Muscle layer of colon (tissue), 2 donors: ENCODE data around the gene CHRND.

Experiments used
- H3K27ac ChIP-seq: one replicate; pipeline ENCODE4 v1.7.0; 2013; ENCODE audit warnings: low read depth, mild to moderate bottlenecking, low read length, moderate library complexity
- H3K27me3 ChIP-seq, 2 donors: one replicate each; pipeline ENCODE4 v1.7.0; 2013; ENCODE audit warnings: low read length in 2 of 2, mild to moderate bottlenecking in 2 of 2; ENCODE audit not compliant: insufficient read depth in 2 of 2, control insufficient read depth in 1 of 2
- H3K36me3 ChIP-seq: one replicate; pipeline ENCODE4 v1.7.0; 2013; ENCODE audit warnings: mild to moderate bottlenecking, low read length; ENCODE audit not compliant: insufficient read depth
- H3K4me1 ChIP-seq: one replicate; pipeline ENCODE4 v1.7.0; 2013; ENCODE audit warnings: mild to moderate bottlenecking, low read length; ENCODE audit not compliant: insufficient read depth
- H3K4me3 ChIP-seq, 2 donors: one replicate each; pipeline ENCODE4 v1.7.0; 2013; ENCODE audit warnings: low read length in 2 of 2, low read depth in 1 of 2, mild to moderate bottlenecking in 1 of 2, moderate library complexity in 1 of 2
- H3K9ac ChIP-seq: one replicate; pipeline ENCODE4 v1.7.0; 2013; ENCODE audit warnings: low read length
- H3K9me3 ChIP-seq: one replicate; pipeline ENCODE4 v1.7.0; 2013; ENCODE audit warnings: mild to moderate bottlenecking, low read length
- donor health status: abdominal sarcoma.
- donor health status: Adenocarcinoma of cecum.

The CHRND gene

DNA sequence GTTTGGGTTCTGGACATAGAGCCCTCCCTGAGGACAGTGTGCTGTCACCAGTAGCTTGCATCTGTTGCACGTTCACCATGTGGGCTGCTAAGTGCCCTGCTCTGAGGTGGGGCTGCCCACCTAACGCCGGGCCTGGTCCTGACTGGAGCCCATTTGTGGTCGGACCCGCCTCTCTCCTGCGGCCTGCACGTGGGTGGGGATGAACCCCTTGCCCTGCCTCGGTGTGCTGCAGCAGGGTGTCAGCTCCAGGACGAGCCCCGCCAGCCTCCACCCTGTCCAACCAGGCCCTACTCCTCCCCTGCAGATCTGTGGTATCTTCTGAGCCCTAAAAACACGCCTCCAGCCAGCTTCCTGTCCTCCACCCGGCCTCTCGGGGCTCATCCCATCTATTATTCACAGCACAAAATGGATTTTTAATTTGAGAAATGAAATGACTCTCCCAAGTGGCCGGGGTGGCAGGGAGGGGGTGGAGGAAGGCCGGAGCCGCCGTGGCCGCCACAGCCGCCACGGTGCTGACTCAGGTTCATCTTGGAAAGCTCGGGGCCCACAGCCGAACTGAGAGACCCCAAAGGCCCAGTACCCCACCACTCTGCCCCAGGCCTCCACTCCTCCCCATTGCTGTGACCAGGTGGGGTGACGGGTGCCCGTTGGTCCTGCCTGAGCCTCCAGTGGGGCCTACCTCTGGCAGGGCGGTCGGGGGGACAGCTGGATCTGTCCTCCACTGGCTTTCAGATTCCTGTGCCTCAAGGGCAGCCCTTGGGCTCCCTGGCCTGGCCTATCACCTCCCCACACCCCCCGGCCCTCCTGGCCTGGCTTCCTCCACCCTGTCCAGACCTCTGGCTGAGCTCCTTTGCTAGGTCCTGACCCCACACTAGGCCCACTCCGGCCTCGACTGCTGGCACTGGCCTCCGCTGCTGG, 35.5 kb upstream of the CHRND start:
- Histone ChIP-seq H3K9ac (no peak overlapping the region), H3K27ac (no peak overlapping the region), H3K27me3 (peaks cover 0 to 37% of the 10 kb centered on the region in 2 donors), H3K36me3 (no peaks in the 10 kb centered on the region), H3K9me3 (no peaks in the 10 kb centered on the region), H3K4me3 (no peak overlapping the region), H3K4me1 (no peaks in the 10 kb centered on the region)

DNA sequence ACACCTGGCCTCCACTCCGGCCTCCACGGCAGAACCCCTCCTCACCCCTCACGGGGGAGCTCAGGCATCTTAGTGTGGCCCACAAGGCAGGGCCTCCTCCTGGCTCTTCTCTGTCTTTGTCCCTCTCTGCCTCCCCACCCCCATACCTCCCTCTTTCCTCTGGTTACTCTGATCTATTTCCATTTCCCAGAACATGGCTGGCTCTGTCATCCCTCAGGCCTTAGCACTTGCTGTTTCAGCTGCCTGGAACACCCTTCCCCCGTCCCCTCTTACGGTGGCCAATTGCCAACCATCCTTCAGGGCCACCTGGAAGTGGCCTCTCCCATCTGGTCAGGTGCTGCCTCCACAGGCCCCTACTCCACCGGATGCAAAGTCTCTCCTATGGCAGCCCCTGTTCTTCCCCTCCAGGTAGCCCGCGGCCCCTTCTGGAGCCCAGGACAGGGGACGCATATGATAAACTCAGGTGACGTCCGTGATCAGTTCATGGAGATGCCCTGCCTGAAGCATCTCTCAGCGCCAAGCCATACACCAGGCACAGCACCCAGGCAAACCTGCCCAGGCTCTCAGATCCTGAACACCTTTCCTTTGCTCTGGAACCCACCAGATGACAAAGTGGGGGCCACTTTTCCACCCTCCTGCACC, 34.7 kb upstream of the CHRND start:
- H3K27ac ChIP-seq, result no peak overlapping the region
- no peaks in the 10 kb centered on the region for H3K9me3 ChIP-seq
- no peak overlapping the region for H3K4me3 ChIP-seq
- no peaks in the 10 kb centered on the region for H3K36me3 ChIP-seq
- no peak overlapping the region for H3K9ac ChIP-seq
- H3K4me1 ChIP-seq, result no peaks in the 10 kb centered on the region
- peaks cover 0 to 29% of the 10 kb centered on the region in 2 donors for H3K27me3 ChIP-seq

DNA sequence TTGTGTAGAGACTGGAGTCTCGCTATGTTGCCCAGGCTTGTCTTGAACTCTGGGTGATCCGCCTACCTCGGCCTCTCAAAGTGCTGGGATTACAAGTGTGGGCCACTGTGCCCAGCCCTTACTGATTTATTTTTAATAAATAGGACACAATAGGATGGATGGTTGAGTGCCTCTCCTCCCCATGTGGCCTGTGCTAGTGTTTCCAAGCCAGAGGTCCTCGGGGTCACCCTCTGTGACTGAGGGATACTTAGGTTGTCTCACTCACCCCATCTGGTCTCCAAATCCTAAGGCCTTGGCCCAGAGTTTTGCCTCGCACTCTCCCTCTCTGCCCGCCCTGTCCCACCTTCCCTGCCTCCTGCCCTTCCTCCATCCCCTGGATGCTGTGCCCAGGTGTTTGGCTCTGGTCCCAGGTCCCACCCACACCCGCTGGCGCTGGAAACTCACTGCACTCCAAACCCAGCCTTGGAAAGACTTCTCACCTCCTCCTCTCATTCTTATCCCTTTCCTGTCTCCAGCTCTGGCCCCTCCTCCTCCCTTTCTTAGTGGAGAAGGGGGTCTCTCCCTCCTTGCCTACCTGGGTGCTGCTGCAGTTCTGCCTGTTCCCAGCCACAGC, 33.6 kb upstream of the CHRND start:
- H3K9me3 ChIP-seq, result no peaks in the 10 kb centered on the region
- H3K27me3 ChIP-seq, result peaks cover 0 to 21% of the 10 kb centered on the region in 2 donors
- H3K4me1 ChIP-seq, result no peaks in the 10 kb centered on the region
- no peaks in the 10 kb centered on the region for H3K36me3 ChIP-seq
- no peak overlapping the region for H3K9ac ChIP-seq
- H3K27ac ChIP-seq, result no peak overlapping the region
- H3K4me3 ChIP-seq, result no peak overlapping the region

DNA sequence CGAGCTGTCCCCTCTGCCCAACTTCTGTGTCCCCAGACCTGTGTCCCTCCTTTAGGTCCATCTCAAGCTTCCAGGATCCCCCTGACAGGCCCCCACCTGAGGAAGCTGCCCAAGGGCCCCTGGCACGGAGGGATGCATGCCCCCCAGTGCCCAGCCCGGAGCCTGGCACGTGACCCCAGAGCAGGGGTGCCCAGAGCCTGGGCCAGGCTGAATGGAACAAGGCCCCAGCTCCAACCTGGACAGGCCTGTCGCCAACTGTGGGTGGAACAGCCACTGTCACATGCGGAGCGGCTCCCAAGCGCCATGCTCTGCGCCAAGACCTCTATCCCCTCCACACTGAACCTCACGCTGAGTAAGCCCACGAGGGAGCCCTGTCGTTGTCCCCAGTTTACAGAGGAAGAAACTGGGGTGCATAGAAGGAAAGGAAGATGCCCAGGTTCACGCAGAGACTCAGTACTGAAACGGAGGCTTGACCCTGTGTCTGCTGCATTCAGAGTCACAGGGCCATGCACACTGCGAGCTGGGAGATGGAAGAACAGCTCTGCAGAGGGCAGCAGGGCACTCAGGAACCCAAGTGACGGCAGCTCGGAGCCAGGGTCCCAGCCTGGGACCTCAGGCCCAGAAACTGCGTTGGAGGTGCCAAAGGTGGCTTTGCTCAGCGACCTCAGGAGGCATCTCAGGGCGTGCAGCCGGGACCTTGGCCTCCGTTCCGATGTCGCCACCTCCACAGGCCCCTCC, 32.8 kb upstream of the CHRND start:
- Histone ChIP-seq H3K9ac (no peak overlapping the region), H3K27ac (no peak overlapping the region), H3K4me1 (no peaks in the 10 kb centered on the region), H3K36me3 (no peaks in the 10 kb centered on the region), H3K27me3 (peaks cover 0 to 17% of the 10 kb centered on the region in 2 donors), H3K9me3 (no peaks in the 10 kb centered on the region), H3K4me3 (no peak overlapping the region)

DNA sequence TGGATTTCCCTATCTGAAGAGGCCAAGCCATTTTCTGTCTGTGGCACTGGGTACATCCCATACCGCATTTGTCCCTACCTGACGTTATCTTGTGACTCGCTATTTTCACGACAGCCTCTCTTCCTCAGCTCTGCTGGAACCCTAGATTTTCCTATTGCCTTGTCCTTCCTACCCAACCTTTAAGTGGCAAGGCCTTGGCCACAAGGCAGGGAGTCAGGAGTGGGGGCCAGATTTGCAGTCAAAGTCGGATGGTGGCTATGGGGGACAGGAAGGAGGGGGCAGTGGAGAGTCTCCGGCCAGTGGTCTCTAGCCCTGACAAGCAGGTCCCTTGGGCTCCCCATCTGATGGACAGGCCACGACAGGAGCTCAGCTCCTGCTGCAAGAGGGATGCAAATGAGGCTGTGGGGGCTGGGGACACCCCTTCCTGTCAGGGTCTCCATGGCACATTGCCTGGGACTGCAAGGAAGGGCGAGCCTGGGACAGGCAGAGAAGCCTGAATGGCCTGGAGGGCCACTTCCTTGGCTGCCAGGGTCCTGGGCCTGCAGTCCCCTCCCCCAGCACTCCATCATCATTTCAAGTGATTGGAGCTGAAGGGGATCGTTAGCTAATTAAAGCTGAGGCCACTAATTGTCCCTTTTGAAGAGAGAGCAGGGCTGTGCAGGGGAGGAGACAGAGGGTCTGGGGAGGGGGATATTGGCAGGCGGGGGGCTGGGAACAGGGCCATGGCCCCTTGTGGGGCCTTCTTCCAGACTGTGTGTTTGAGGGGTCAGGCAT, 32.1 kb upstream of the CHRND start:
- H3K4me3 ChIP-seq, result no peak overlapping the region
- no peak overlapping the region for H3K27ac ChIP-seq
- H3K9me3 ChIP-seq, result no peaks in the 10 kb centered on the region
- no peaks in the 10 kb centered on the region for H3K4me1 ChIP-seq
- H3K27me3 ChIP-seq, result peaks cover 0 to 9% of the 10 kb centered on the region in 2 donors
- H3K36me3 ChIP-seq, result no peaks in the 10 kb centered on the region
- H3K9ac ChIP-seq, result no peak overlapping the region

DNA sequence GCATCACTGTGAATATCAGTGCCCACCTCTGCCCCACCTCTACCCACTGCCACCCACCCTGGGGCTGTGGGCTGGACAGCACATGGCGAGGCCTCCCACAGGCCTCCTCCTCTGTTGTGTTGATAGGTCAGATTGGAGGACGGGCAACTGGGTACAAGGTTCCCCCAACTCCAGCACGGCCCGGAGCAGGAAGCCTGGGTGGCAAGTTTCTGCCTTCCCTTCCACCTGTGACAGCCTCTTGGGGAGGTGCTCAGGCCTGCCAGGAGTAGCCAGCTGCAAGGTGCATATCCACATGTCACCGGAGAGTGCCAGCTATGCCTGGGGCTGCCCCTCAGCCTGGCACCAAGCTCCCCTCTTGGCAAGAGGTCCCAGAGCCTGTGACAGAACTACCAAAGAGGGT, 31.4 kb upstream of the CHRND start:
- Histone ChIP-seq H3K9me3 (no peaks in the 10 kb centered on the region), H3K36me3 (no peaks in the 10 kb centered on the region), H3K27ac (no peak overlapping the region), H3K4me1 (no peaks in the 10 kb centered on the region), H3K9ac (no peak overlapping the region), H3K27me3 (peaks cover 0 to 8% of the 10 kb centered on the region in 2 donors), H3K4me3 (no peak overlapping the region)

DNA sequence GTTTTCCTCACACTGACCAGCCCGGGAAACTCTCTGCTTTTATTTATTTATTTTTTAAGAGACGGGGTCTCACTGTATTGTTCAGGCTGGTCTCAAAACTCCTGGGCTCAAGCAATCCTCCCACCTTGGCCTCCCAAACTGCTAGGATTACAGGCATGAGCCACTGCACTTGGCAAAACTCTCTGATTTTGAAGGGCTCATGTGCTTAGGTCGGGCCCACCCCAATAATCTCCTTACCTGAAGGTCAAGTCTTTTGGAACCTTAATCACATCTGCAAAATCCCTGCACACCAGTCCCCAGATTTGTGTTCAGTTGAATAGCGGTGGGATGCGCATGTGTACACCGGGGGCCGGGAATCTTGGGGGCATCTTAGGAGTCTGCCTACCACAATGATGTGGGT, 30.7 kb upstream of the CHRND start:
- Histone ChIP-seq H3K9ac (no peak overlapping the region), H3K27me3 (peaks cover 0 to 3% of the 10 kb centered on the region in 2 donors), H3K4me1 (no peaks in the 10 kb centered on the region), H3K9me3 (no peaks in the 10 kb centered on the region), H3K27ac (no peak overlapping the region), H3K4me3 (no peak overlapping the region), H3K36me3 (no peaks in the 10 kb centered on the region)

DNA sequence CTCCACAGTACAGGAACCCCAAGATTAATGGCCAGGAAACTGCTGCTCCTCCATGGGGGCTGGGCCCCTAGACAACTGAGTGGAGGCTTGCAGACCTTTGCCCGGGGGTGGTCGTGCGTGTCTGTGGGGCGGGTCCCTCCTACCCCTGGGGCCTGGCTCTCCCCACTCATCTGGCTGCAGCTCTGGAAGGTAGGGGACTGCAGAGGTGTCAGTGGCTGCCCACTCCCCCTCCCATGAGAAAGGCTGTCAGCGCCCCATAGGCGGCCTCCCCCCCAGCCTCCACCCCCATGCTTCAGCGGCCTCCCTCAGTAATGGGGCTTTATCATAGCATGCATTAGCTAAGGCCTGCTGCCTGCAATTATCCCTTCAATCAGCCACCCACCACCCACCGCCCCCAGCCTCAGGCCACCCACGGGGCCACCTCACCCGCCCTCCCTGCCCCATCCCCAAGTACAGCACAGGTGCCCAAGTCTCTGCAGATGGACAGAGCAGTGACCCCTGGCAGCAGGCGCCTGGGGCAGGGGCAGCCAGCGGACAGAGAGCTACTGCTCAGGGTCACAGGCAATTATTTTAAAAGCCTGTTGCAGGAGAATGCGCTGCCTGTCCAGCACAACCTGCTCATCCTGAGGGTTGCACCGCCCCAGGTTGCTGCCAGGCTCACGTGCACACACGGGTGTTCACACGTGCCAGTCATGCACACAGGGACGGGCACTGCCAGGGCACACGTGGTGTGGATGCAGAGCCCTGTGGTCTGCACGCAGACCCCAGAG, 29.3 kb upstream of the CHRND start:
- H3K9ac ChIP-seq, result no peak overlapping the region
- H3K9me3 ChIP-seq, result no peaks in the 10 kb centered on the region
- no peak overlapping the region for H3K27ac ChIP-seq
- H3K4me3 ChIP-seq, result no peak overlapping the region
- no peaks in the 10 kb centered on the region for H3K36me3 ChIP-seq
- no peaks in the 10 kb centered on the region for H3K4me1 ChIP-seq
- H3K27me3 ChIP-seq, result no peaks in the 10 kb centered on the region

DNA sequence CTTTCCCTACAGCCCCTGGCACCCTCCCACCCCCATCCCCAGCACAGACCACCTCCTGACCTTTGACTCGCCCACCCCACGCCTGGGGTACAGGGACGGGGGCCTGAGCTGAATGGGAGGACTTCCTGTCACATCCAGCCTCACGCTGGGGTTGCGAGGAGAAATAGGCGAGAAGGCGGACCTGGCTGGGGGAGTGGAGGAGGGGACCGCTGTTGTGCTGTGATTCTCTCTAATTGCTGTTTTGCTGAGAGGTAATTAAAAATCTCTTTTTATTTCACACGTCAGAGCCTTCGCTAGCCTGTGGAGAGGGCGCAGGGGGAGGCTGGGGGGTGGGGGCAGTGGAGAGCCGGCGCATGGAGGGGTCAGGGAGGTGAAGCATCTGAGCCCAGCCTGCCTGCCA, 28.6 kb upstream of the CHRND start:
- Histone ChIP-seq H3K27ac (no peak overlapping the region), H3K9me3 (no peaks in the 10 kb centered on the region), H3K4me3 (no peak overlapping the region), H3K4me1 (no peaks in the 10 kb centered on the region), H3K36me3 (no peaks in the 10 kb centered on the region), H3K27me3 (no peaks in the 10 kb centered on the region), H3K9ac (no peak overlapping the region)

DNA sequence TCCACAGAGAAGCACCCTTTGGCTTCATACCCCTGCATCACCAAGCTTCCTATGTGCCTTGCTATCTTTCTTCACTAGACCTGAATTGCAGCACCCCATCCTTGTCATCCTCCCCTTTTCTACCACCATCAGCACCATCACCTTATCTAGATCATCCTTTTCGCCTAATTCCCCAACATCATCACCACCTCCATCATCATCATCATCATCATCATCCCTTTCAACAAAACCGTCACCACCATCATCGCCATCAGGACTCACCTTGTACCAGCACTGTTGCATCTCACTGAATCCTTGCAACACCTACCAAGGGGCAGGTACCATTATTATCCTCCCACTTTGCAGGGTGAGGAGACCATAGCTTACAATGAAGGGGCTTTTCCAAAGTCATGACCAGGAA, 27.5 kb upstream of the CHRND start:
- Histone ChIP-seq H3K4me3 (no peak overlapping the region), H3K36me3 (no peaks in the 10 kb centered on the region), H3K9me3 (no peaks in the 10 kb centered on the region), H3K27me3 (peaks cover 0 to 4% of the 10 kb centered on the region in 2 donors), H3K4me1 (no peaks in the 10 kb centered on the region), H3K27ac (no peak overlapping the region), H3K9ac (no peak overlapping the region)
